GM13976 (cell line): ENCODE data around the gene CADPS.

Experiments
- DNase-seq: peaks from one replicate; pipeline ENCODE4 v3.0.0; 2012; ENCODE audit warnings: low spot score
- in situ Hi-C: fragments of 300-500 bp; cut with MboI; formaldehyde crosslinking; loops from one replicate; pipeline ENCODE4 v1.12.0; 2022; ENCODE audit warnings: low sequenced_read_pairs, mixed read lengths, inconsistent platforms; ENCODE audit not compliant: unreplicated experiment
- TF ChIP-seq, protein P1 (sequence below): IDR thresholded peaks from 2 replicates; pipeline ENCODE4 v1.5.1; 2012; ENCODE audit warnings: borderline replicate concordance, mild to moderate bottlenecking; ENCODE audit not compliant: insufficient read depth; ENCODE audit errors: extremely low read depth, missing control alignments, control extremely low read depth

CADPS gene

GRCh38 chr3:62369476-62369743 is 505.8 kb downstream of the CADPS start:
- TF ChIP-seq, protein P1, sequence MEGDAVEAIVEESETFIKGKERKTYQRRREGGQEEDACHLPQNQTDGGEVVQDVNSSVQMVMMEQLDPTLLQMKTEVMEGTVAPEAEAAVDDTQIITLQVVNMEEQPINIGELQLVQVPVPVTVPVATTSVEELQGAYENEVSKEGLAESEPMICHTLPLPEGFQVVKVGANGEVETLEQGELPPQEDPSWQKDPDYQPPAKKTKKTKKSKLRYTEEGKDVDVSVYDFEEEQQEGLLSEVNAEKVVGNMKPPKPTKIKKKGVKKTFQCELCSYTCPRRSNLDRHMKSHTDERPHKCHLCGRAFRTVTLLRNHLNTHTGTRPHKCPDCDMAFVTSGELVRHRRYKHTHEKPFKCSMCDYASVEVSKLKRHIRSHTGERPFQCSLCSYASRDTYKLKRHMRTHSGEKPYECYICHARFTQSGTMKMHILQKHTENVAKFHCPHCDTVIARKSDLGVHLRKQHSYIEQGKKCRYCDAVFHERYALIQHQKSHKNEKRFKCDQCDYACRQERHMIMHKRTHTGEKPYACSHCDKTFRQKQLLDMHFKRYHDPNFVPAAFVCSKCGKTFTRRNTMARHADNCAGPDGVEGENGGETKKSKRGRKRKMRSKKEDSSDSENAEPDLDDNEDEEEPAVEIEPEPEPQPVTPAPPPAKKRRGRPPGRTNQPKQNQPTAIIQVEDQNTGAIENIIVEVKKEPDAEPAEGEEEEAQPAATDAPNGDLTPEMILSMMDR = no peak
- in situ Hi-C loops = no loop called here
- no peak for DNase-seq

- no peak for DNase-seq
- TF ChIP-seq, protein P1 = no peak
- in situ Hi-C loops = no loop called here
Measured at GRCh38 chr3:62368705-62369475, 506.3 kb downstream of the CADPS start.

GRCh38 chr3:62368290-62368704 is 506.9 kb downstream of the CADPS start:
- in situ Hi-C loops = no loop called here
- TF ChIP-seq, protein P1 = no peak
- DNase-seq = no peak

DNA sequence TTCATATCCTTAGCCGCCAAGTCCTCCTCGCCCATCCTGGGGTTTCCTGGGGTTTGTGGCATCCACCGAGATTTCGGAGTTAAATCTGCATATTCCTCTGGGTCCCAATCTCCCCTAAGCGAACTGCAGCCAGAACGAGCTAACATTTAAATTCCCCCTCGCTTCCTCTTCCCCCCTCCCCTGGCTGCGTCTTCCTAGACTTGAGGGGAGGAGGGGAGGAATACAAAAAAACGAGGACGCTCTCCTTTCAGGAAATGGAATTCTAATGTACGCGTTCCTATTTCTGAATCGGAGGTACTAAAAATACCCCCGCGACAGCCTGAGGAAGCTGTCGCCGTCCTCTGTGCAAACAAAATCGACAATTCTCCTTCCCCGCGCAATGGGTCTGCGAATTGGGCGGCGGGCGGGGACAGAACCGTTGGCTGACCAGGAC is 507.4 kb downstream of the CADPS start:
- TF ChIP-seq, protein P1 = no peak
- in situ Hi-C loops = no loop called here

DNA sequence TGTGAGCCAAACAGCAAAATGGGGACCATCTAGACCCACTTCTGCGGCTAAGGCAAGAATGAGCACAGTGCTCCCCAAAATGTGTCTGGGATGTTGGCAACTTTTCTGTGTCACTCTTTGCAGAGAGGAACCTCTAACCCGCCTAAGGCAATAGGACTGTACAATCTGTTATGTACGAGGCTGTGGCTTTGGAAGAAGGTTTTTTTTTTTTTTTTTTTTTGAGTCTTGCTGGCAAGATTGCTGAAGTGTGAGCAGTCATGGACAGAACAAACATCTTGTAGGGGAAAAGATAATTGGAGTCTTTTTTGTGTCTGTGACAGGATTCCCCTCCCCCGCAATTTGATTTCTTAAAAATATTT is 509.1 kb downstream of the CADPS start:
- in situ Hi-C loops = no loop called here

More for the DNA sequence above, 507.4 kb downstream of the CADPS start:
- no peak for DNase-seq

DNA sequence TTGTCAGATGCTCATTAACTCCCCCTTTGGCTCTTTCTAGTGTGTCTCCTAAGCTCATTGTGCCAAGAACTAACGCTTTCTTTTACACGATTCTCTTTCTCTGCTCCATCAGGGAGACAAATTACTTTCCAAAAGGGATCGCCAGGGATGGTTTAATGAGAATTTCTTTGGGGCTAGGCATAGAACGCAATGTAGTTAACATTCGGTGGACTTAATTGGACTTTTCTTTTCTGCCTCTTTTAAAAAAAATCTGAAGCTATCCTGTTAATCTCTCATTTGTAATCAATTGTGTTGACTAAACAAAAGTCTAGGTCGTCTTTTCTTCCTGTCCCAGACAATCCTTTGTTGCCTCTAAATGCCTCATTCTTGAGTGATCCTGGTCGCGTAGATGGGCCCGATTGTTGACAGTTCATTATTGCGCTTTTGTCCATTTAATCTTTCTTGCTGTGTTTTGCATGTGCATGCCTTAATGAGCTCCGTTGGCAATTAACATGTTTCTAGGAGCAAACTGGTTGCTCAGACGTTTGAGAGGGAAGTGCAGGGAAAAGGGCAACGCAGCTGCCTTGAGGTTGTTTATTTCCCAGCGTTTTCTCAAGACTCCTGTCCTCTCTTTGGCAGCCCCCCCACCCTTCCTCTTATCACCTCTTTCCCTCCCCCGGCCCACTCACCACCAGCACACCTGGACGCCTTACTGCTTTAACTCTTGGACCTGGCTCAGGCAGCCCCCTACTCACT is 509.7 kb downstream of the CADPS start:
- in situ Hi-C loops = no loop called here
- no peak for DNase-seq
- TF ChIP-seq, protein P1 = no peak

More for the DNA sequence above, 509.1 kb downstream of the CADPS start:
- TF ChIP-seq, protein P1 = no peak
- no peak for DNase-seq
